Measurements from ENCODE around the gene TPH1. TPM values are rescaled to one million over a fixed set of nuclear protein-coding genes. Genes with fewer than 3 reads are reported as not detected.

The TPH1 gene
- total RNA-seq, 4 donors from 2014 or later: 0.13 to 0.47 (median 0.27) TPM; not detected in 1

DNA sequence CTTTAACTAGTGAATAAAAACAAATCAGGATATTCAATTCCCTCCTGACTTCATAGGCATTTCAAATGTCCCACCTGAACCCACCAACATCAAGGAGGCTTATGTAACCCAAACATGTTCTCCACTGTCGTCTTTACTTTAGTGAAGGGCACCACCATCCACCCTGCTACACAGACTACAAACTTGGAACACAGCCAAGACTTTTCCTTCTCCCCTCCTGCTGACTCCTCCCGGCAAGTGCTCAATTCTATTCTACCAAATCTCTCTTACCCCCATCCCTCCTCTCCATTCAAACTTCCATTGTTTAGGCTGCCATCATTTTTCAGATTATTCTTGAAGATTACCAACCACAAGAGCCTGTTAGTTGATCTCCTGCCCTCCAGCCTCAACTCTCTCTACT, 35.5 kb upstream of the TPH1 start:
- H3K27me3 ChIP-seq: no peaks in the 10 kb centered on the region
- H3K9me3 ChIP-seq: no peaks in the 10 kb centered on the region
- no peak overlapping the region for H3K4me3 ChIP-seq
- TF ChIP-seq, protein P1, sequence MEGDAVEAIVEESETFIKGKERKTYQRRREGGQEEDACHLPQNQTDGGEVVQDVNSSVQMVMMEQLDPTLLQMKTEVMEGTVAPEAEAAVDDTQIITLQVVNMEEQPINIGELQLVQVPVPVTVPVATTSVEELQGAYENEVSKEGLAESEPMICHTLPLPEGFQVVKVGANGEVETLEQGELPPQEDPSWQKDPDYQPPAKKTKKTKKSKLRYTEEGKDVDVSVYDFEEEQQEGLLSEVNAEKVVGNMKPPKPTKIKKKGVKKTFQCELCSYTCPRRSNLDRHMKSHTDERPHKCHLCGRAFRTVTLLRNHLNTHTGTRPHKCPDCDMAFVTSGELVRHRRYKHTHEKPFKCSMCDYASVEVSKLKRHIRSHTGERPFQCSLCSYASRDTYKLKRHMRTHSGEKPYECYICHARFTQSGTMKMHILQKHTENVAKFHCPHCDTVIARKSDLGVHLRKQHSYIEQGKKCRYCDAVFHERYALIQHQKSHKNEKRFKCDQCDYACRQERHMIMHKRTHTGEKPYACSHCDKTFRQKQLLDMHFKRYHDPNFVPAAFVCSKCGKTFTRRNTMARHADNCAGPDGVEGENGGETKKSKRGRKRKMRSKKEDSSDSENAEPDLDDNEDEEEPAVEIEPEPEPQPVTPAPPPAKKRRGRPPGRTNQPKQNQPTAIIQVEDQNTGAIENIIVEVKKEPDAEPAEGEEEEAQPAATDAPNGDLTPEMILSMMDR (IDR thresholded peaks at IDR 0.05): no peak
- TF ChIP-seq POLR2AphosphoS5 (IDR thresholded peaks at IDR 0.05) (no peak), POLR2A (IDR thresholded peaks at IDR 0.05) (no peak), EP300 (IDR thresholded peaks at IDR 0.05) (no peak)
- peaks cover 0 to 68% of the 10 kb centered on the region in 2 donors for H3K36me3 ChIP-seq
- H3K27ac ChIP-seq: no peak overlapping the region
- WGBS, 2 donors (ENCODE audit: low coverage in 1 of 2): 44 to 53% methylated on average over 2 of the region's 2 CpGs
- ATAC-seq: no peak
- H3K4me1 ChIP-seq: no peaks in the 10 kb centered on the region

DNA sequence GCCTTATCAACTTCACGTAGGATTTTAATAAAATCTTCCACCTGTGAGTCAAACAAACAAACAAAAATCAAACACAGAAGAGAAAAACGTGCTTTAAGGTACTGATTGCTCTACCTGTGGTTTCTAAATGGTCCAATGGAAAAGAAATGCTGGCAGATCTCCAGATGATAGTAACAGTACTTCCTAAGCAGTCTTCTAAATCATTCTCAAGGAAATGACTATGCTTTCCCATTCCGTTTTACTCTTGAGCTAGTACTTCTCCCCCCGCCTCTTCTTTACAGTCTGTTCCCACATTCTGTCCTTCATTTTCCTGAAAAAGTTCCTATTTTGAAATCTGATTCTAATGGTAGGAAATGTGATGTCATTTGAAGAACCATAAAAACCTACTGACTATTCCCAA, 34.4 kb upstream of the TPH1 start:
- no peak overlapping the region for H3K4me3 ChIP-seq
- no peaks in the 10 kb centered on the region for H3K27me3 ChIP-seq
- H3K9me3 ChIP-seq: no peaks in the 10 kb centered on the region
- no peaks in the 10 kb centered on the region for H3K4me1 ChIP-seq
- H3K36me3 ChIP-seq: peaks cover 0 to 57% of the 10 kb centered on the region in 2 donors
- 76 to 79% methylated on average over 4 of the region's 4 CpGs for WGBS, 2 donors (ENCODE audit: low coverage in 1 of 2)
- H3K27ac ChIP-seq: no peak overlapping the region
- TF ChIP-seq, protein P1 (IDR thresholded peaks at IDR 0.05): no peak
- TF ChIP-seq POLR2AphosphoS5 (IDR thresholded peaks at IDR 0.05): no peak
- TF ChIP-seq POLR2A (IDR thresholded peaks at IDR 0.05): no peak
- TF ChIP-seq EP300 (IDR thresholded peaks at IDR 0.05): no peak
- no peak for ATAC-seq

DNA sequence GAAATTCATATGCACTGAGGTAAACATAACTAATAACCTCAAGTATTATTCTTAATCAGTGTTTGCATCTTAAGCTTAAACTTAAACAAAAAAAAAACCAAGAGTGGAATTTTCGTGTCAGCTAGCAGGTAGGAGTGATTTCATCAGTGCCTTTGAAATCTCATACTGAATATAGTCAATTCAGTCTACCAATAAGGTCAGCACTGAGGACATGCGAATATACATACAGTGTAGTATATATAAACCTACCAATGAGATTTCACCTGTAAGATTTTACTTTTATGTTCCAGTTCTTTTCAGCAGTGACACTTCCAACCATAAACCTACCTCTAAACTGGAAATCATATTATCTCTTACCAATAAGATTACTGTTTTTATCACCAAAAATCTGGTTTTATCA, 32.8 kb upstream of the TPH1 start:
- ATAC-seq: no peak
- WGBS, 2 donors (ENCODE audit: low coverage in 1 of 2): 91 to 92% methylated on average over 2 of the region's 2 CpGs
- Histone ChIP-seq H3K27me3 (no peaks in the 10 kb centered on the region), H3K4me3 (no peak overlapping the region), H3K36me3 (peaks cover 0 to 53% of the 10 kb centered on the region in 2 donors), H3K9me3 (no peaks in the 10 kb centered on the region), H3K27ac (no peak overlapping the region), H3K4me1 (no peaks in the 10 kb centered on the region)
- TF ChIP-seq EP300 (IDR thresholded peaks at IDR 0.05) (no peak), POLR2AphosphoS5 (IDR thresholded peaks at IDR 0.05) (no peak), POLR2A (IDR thresholded peaks at IDR 0.05) (no peak)
- TF ChIP-seq, protein P1 (IDR thresholded peaks at IDR 0.05): no peak

DNA sequence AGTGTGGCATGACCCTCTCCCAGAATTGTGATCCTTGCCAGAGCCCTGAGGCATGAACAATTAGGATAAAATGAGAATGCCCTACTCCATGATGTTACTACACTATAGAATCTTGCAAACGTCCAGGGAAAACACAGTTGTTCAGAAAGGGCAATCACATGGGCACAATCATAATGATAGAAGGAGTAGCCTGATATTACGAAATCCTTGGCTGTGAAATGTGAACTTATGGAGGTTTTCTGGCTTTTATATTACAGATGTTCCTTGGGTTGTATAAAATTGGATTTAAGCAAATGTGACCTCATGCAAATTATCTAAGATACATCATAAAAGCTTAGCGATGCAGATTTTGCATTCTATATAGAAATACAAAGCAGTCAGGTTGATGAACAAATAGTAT, 29.4 kb upstream of the TPH1 start:
- H3K27ac ChIP-seq: no peak overlapping the region
- 90 to 92% methylated on average over 2 to 3 of the region's 3 CpGs for WGBS, 2 donors (ENCODE audit: low coverage in 1 of 2)
- H3K4me3 ChIP-seq: no peak overlapping the region
- H3K4me1 ChIP-seq: no peaks in the 10 kb centered on the region
- peaks cover 0 to 33% of the 10 kb centered on the region in 2 donors for H3K36me3 ChIP-seq
- H3K9me3 ChIP-seq: no peaks in the 10 kb centered on the region
- no peak for ATAC-seq
- no peaks in the 10 kb centered on the region for H3K27me3 ChIP-seq
- TF ChIP-seq POLR2AphosphoS5 (IDR thresholded peaks at IDR 0.05) (no peak), EP300 (IDR thresholded peaks at IDR 0.05) (no peak), POLR2A (IDR thresholded peaks at IDR 0.05) (no peak)
- TF ChIP-seq, protein P1 (IDR thresholded peaks at IDR 0.05): no peak

DNA sequence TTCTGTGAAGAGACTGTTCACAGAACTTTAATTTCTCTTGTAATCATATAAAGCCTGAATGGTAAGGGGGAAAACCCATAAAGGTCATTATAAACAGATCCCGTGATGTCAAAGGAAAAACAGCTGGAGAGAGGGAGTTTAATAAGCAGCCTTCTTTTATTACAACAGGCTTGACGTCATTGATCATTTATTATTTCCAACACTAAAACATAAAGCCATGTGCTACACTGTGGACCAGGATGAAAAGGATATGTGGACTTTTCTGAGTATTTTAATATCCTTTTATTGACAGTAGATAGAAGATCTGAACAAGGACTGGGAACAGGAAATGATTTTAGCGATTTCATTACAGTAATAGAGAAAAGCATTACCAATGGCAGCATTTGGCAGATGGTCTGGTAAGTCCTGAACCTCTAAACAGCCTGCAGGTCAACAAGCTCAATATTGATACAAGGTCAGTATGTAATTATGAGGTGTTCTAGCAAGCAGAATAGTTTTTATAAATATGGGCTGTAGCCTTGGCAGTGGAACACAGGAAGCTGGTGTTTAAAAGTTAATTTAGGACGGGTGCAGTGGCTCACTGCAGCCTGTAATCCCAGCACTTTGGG, 25.1 kb upstream of the TPH1 start:
- TF ChIP-seq, protein P1 (IDR thresholded peaks at IDR 0.05): no peak
- no peak for TF ChIP-seq POLR2A (IDR thresholded peaks at IDR 0.05)
- no peak for TF ChIP-seq POLR2AphosphoS5 (IDR thresholded peaks at IDR 0.05)
- ATAC-seq: no peak
- H3K4me3 ChIP-seq: no peak overlapping the region
- 61 to 63% methylated on average over 3 to 4 of the region's 4 CpGs for WGBS, 2 donors (ENCODE audit: low coverage in 1 of 2)
- H3K36me3 ChIP-seq: peaks cover 0 to 16% of the 10 kb centered on the region in 2 donors
- no peak overlapping the region for H3K27ac ChIP-seq
- no peaks in the 10 kb centered on the region for H3K9me3 ChIP-seq
- no peaks in the 10 kb centered on the region for H3K4me1 ChIP-seq
- no peaks in the 10 kb centered on the region for H3K27me3 ChIP-seq
